H1 (cell line): ENCODE results near the gene ZNF768.

ENCODE experiments used
- CTCF ChIP-seq, 3 experiments: IDR thresholded peaks; 1 replicate in 2 of 3; 2 replicates in 1 of 3; pipeline versions ENCODE4 v1.5.1 to v1.6.1; 2011; ENCODE audit warnings: low read length in 3 of 3, mild to moderate bottlenecking in 3 of 3, inconsistent platforms in 2 of 3, low read depth in 1 of 3, moderate library complexity in 1 of 3; ENCODE audit not compliant: insufficient read depth in 1 of 3; ENCODE audit errors: control extremely low read depth in 1 of 3
- POLR2A ChIP-seq, 2 experiments: IDR thresholded peaks; 1 replicate in 1 of 2; 2 replicates in 1 of 2; pipeline ENCODE4 v1.6.1; 2011; ENCODE audit warnings: low read depth in 2 of 2, low read length in 2 of 2, mild to moderate bottlenecking in 2 of 2; ENCODE audit errors: control extremely low read depth in 1 of 2

- TF ChIP-seq POLR2A (IDR thresholded peaks at IDR 0.05; ENCODE audit: control extremely low read depth in 1 of 2, low read depth in 2 of 2, low read length in 2 of 2) (no peak), CTCF (IDR thresholded peaks at IDR 0.05; ENCODE audit: control extremely low read depth in 1 of 3, insufficient read depth in 1 of 3, low read depth in 1 of 3, low read length in 3 of 3) (no peak)
These were observed 34.5 kb downstream of the ZNF768 start for GRCh38 chr16:30491744-30492308.
